A673 (cell line): Measurements from ENCODE around the gene HECTD4.

Experiments
- CTCF ChIP-seq: fragments of 300-800, 200-600 bp; sonication (generic); conservative IDR thresholded peaks from 2 replicates; pipeline ENCODE4 v1.5.1; 2017; ENCODE audit warnings: low read depth, mild to moderate bottlenecking, antibody characterized with exemption, low read length, moderate library complexity, mixed read lengths
- EZH2 ChIP-seq: fragments of 200-600 bp; sonication (generic); IDR thresholded peaks from 2 replicates; pipeline ENCODE4 v1.6.1; 2017; ENCODE audit warnings: borderline replicate concordance, low read depth, mild to moderate bottlenecking, mixed read lengths, antibody characterized with exemption, low read length; ENCODE audit not compliant: poor library complexity, severe bottlenecking

GRCh38 chr12:112191840-112192321, 190.3 kb downstream of the HECTD4 start:
- no peak for TF ChIP-seq CTCF
- TF ChIP-seq EZH2 = no peak
